Cardiac fibroblast (primary cell): ENCODE measurements around the gene GINS2.

Experiments
- DNase-seq, 2 donors: peaks; one replicate each; pipeline versions ENCODE4 v3.0.0 to v3.0.0-alpha.2; 2010; ENCODE audit warnings: low read depth in 2 of 2
- H3K4me3 ChIP-seq, 2 donors: replicated peaks in 1 of 2; 1 replicate in 1 of 2; 2 replicates in 1 of 2; pipeline ENCODE4 v1.5.1; 2011; ENCODE audit warnings: low read depth in 2 of 2, low read length in 2 of 2, mild to moderate bottlenecking in 2 of 2, moderate library complexity in 1 of 2
- TF ChIP-seq, protein P1 (sequence below): IDR thresholded peaks from one replicate; pipeline ENCODE4 v1.5.1; 2011; ENCODE audit warnings: low read depth, mild to moderate bottlenecking, low read length, inconsistent platforms

Gene GINS2

DNA sequence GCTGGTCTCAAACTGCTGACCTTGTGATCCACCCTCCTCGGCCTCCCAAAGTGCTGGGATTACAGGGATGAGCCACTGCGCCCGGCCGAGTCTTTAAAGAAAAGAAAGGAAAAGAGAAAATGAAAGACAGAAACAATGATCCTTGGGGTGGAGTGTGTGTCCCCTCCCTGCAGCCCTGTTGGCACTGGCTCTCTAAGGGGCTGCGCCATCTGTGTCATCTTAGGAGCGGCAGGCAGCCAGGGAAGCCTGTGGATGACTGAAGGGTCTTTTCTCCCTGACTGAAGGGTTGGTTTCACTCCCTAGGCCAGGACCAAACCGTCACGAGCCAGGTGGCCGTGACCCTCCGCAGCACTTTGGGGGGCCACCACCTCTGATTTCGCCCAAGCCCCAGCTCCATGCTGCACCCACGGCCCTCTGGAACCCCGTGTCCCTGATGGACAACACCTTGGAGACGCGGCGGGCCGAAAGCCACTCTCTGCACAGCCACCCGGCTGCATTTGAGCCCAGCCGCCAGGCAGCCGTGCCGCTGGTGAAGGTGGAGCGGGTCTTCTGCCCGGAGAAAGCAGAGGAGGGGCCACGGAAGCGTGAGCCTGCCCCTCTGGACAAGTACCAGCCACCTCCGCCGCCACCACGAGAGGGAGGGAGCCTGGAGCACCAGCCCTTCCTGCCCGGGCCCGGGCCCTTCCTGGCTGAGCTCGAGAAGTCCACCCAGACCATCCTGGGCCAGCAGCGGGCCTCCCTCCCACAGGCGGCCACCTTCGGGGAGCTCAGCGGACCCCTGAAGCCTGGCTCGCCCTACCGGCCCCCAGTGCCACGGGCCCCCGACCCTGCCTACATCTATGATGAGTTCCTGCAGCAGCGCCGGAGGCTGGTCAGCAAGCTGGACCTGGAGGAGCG, 27.7 kb downstream of the GINS2 start:
- TF ChIP-seq, protein P1, sequence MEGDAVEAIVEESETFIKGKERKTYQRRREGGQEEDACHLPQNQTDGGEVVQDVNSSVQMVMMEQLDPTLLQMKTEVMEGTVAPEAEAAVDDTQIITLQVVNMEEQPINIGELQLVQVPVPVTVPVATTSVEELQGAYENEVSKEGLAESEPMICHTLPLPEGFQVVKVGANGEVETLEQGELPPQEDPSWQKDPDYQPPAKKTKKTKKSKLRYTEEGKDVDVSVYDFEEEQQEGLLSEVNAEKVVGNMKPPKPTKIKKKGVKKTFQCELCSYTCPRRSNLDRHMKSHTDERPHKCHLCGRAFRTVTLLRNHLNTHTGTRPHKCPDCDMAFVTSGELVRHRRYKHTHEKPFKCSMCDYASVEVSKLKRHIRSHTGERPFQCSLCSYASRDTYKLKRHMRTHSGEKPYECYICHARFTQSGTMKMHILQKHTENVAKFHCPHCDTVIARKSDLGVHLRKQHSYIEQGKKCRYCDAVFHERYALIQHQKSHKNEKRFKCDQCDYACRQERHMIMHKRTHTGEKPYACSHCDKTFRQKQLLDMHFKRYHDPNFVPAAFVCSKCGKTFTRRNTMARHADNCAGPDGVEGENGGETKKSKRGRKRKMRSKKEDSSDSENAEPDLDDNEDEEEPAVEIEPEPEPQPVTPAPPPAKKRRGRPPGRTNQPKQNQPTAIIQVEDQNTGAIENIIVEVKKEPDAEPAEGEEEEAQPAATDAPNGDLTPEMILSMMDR = no peak
- no peak for DNase-seq
- H3K4me3 ChIP-seq = no peak overlapping the region

DNA sequence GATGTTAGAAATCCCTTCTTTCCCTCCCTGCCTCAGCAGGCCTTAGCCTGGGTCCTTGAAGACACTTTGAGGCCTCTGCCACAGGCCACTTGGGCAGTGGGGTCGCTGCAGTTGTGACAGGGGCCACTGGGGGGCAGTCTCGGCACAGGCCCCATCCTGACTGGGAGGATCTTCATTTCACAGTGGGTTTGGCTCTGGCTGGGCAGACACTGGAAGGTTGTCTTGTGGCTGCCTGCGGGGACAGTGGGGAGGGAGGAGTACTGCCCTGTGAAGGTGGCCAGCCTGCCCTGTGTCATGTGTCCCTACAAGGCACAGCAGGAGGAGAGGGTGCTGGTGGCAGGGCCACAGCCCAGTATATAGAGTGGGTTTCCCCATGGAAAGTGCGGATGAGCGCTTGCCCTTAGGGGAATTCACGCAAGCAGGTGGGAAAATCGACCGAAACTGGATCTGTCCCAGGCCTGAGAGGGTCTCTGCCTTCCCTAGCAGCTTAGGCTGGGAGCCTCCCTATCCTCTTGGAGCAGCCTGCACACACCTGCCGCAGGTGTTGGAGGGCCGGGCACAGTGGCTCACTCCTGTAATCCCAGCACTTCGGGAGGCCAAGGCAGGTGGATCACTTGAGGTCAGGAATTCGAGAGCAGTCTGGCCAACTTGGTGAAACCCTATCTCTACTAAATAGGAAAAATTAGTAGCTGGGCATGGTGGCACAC, 28.8 kb downstream of the GINS2 start:
- no peak overlapping the region for H3K4me3 ChIP-seq
- DNase-seq = peak; percentile 67
- TF ChIP-seq, protein P1 = peak; percentile 98

DNA sequence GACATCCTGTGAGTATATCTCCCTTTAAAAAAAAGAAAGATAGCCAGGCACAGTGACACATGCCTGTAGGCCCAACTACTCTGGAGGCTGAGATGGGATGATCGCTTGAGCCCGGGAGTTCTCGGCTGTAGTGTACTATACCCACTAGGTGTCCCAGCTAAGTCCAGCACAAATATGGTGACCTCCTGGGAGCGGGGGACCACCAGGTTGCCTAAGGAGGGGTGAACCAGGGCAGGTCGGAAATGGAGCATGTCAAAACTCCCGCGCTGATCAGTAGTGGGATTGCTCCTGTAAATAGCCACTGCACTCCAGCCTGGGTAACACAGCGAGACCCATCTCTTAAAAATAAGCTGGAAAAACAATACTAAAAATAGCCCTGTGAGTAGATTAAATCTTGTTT, 29.4 kb downstream of the GINS2 start:
- no peak for DNase-seq
- H3K4me3 ChIP-seq = no peak overlapping the region
- TF ChIP-seq, protein P1 = no peak

DNA sequence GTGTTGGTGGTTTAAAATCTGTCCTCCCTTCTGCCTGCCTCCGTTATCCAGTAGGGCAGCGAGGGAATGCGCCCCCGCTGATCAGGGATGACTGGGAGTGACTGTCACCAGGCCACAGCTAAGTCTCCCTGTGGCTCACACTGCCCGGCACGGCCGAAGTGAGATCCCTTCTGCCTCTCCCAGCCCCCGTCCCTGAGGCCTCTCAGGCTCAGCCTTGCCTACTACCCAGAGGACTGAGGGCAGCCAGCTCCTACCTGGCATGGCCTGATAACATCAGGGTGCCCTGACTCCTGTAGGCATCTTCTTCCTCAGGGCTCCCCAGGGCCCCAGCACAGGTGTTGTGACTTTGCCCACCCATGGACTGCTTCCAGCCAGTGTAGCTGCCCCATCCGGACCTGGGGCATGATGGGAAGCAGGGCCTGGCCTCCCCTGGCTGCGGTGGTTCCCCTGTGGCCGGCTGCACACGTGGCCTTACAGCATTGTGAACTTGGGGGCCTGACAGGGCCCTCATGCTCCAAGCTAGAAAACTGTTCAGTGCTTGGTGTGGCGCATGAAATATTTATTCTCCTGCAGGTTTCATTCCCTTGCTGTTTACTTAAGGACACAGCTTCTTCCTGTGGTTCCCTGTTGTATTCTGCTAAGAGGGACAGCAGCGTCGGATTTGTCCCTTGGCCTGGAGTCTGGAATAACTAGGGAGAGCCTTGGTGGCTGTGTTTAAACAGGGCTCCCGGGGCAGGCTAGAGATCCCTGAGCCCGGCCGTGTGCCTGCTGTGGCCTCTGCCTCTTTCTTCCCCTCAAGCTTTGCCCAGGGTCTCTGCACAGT, 30.0 kb downstream of the GINS2 start:
- DNase-seq = no peak
- TF ChIP-seq, protein P1 = no peak
- no peak overlapping the region for H3K4me3 ChIP-seq

DNA sequence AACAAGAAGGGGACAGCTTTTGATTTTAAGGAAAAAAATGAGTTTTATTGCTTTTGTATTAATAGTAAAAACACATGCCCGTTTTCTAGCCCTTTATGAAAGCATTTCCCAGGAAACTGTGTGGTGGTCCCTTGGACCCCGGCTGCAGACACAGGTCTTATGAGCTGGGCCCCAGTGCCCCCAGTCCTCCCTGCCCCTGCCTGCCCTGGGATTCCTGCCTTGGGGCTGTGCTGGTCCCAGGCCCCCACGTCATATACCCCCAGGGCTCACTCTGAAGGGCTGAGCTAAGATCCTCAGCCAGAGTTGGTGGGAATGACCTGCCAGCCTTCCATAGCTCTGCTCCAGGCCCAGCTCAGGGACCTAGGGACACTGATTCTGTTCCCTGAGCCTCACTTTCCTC, 30.8 kb downstream of the GINS2 start:
- TF ChIP-seq, protein P1 = no peak
- H3K4me3 ChIP-seq = no peak overlapping the region
- no peak for DNase-seq

DNA sequence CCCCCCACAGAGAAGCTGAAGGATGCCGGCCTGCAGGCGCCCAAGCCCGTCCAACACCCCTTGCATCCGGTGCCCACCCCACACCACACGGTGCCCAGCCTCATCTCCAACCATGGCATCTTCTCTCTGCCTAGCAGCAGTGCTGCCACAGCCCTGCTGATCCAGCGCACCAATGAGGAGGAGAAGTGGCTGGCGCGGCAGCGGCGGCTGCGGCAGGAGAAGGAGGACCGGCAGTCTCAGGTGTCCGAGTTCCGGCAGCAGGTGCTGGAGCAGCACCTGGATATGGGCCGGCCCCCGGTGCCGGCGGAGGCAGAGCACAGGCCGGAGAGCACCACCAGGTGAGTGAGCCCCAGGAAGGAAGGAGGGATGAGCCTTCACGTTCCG, 31.5 kb downstream of the GINS2 start:
- TF ChIP-seq, protein P1 = no peak
- no peak overlapping the region for H3K4me3 ChIP-seq
- no peak for DNase-seq
